Activated CD8-positive, alpha-beta memory T cell treated with anti-CD3 and anti-CD28 coated beads for 24 hours (primary cell): ENCODE data around the gene DUSP2.

Experiments
- DNase-seq: peaks from one replicate; pipeline ENCODE4 v3.0.0-alpha.2; 2020

DUSP2 gene

GRCh38 chr2:96097951-96098823 is 47.1 kb downstream of the DUSP2 start:
- DNase-seq = peak; percentile 44

GRCh38 chr2:96097441-96097840 is 47.8 kb downstream of the DUSP2 start:
- no peak for DNase-seq

DNA sequence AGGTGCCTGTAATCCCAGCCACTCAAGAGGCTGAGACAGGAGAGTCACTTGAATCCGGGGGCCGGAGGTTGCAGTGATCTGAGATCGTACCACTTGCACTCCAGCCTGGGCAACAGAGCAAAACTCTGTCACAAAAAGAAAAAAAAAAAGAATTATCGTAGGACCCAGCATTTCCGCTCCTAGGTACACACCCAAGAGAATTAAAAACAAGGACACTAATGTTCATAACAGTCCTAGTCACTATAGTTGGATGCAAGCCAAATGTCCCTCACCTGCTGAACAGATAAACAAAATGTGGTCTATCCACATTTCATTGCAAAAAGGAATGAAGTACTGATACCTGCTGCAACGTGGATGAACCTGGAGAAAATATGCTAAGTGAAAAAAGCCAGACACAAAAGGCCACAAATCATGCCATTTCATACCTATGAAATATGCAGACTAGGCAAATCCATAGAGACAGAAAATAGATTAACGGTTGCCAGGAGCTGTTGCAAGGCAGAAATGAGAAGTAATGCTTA is 50.1 kb downstream of the DUSP2 start:
- no peak for DNase-seq

GRCh38 chr2:96093528-96093927 is 51.7 kb downstream of the DUSP2 start:
- DNase-seq = peak; percentile 30
